Measurements from ENCODE around the gene SGCD.

- TF ChIP-seq, protein P1, sequence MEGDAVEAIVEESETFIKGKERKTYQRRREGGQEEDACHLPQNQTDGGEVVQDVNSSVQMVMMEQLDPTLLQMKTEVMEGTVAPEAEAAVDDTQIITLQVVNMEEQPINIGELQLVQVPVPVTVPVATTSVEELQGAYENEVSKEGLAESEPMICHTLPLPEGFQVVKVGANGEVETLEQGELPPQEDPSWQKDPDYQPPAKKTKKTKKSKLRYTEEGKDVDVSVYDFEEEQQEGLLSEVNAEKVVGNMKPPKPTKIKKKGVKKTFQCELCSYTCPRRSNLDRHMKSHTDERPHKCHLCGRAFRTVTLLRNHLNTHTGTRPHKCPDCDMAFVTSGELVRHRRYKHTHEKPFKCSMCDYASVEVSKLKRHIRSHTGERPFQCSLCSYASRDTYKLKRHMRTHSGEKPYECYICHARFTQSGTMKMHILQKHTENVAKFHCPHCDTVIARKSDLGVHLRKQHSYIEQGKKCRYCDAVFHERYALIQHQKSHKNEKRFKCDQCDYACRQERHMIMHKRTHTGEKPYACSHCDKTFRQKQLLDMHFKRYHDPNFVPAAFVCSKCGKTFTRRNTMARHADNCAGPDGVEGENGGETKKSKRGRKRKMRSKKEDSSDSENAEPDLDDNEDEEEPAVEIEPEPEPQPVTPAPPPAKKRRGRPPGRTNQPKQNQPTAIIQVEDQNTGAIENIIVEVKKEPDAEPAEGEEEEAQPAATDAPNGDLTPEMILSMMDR (conservative IDR thresholded peaks at IDR 0.05; ENCODE audit: low read length): no peak
- no peak for TF ChIP-seq EZH2phosphoT487 (IDR thresholded peaks at IDR 0.05; ENCODE audit: borderline replicate concordance, low read depth, low read length)
Measured at GRCh38 chr5:156420665-156421064, 93.7 kb downstream of the SGCD start.

Measured in OCI-LY7 (cell line).